B cell (primary cell): ENCODE measurements around the gene GGCX. TPM values are rescaled to one million over a fixed set of nuclear protein-coding genes. Genes with fewer than 3 reads are reported as not detected.

Source experiments
- ATAC-seq: fragments of 200-7000 bp; cut with Tn5 transposase; one replicate; pipeline ENCODE4 v1.10.0; 2021; ENCODE audit warnings: low read depth, mild to moderate bottlenecking, moderate number of reproducible peaks, moderate library complexity
- CTCF ChIA-PET: fragments of 350-600 bp; sonication (Branson Sonifier 250); formaldehyde crosslinking; loops from one replicate; lab custom pipeline; 2021; ENCODE audit warnings: antibody characterized with exemption, inconsistent platforms; lab: Charles Lee
- POLR2A ChIA-PET: fragments of 350-600 bp; sonication (Branson Sonifier 250); formaldehyde crosslinking; loops from one replicate; lab custom pipeline; 2021; ENCODE audit warnings: antibody characterized with exemption; lab: Charles Lee
- DNase-seq: peaks from one replicate; pipeline ENCODE4 v3.0.0; 2013
- H2AFZ ChIP-seq: 2 replicates; pipeline ENCODE4 v1.6.1; 2012; ENCODE audit warnings: mild to moderate bottlenecking, low read depth, low read length; ENCODE audit not compliant: insufficient read depth, poor library complexity, severe bottlenecking
- H3K27ac ChIP-seq, 2 donors: 1 replicate in 1 of 2; 2 replicates in 1 of 2; pipeline ENCODE4 v1.5.1; 2012 to 2013; ENCODE audit warnings: low read length in 2 of 2, mild to moderate bottlenecking in 2 of 2, moderate library complexity in 1 of 2
- H3K27me3 ChIP-seq, 4 experiments: fragments of 200-600 bp in 1 of 4; sonication (generic) in 1 of 4; replicated peaks in 1 of 4; 1 replicate in 2 of 4; 2 replicates in 2 of 4; pipeline versions ENCODE4 v1.6.1 to v1.7.0; 2013 to 2016; ENCODE audit warnings: low read length in 3 of 4, mild to moderate bottlenecking in 2 of 4, mixed read lengths in 1 of 4, moderate library complexity in 1 of 4; ENCODE audit not compliant: insufficient read depth in 4 of 4, control insufficient read depth in 3 of 4; ENCODE audit errors: control extremely low read depth in 1 of 4
- H3K36me3 ChIP-seq, 2 experiments: replicated peaks in 1 of 2; 1 replicate in 1 of 2; 2 replicates in 1 of 2; pipeline versions ENCODE4 v1.6.1 to v1.7.1; 2013; ENCODE audit warnings: low read length in 1 of 2; ENCODE audit not compliant: insufficient read depth in 2 of 2, control insufficient read depth in 1 of 2; ENCODE audit errors: control extremely low read depth in 1 of 2, extremely low read depth in 1 of 2
- H3K4me1 ChIP-seq, 2 donors: fragments of 200-600 bp in 1 of 2; sonication (generic) in 1 of 2; 1 replicate in 1 of 2; 2 replicates in 1 of 2; pipeline versions ENCODE4 v1.5.1 to v1.6.1; 2013 to 2017; ENCODE audit warnings: low read length in 2 of 2; ENCODE audit not compliant: control insufficient read depth in 2 of 2, insufficient read depth in 2 of 2
- H3K4me2 ChIP-seq: replicated peaks from 2 replicates; pipeline ENCODE3; 2012; ENCODE audit warnings: mild to moderate bottlenecking, low read depth, low read length; ENCODE audit not compliant: poor library complexity, severe bottlenecking
- H3K4me3 ChIP-seq, 5 experiments: fragments of 200-600 bp in 1 of 5; sonication (generic) in 1 of 5; 1 replicate in 3 of 5; 2 replicates in 2 of 5; pipeline versions ENCODE4 v1.5.1 to v1.7.0; 2011 to 2016; ENCODE audit warnings: low read length in 4 of 5, mild to moderate bottlenecking in 4 of 5, low read depth in 2 of 5, control low read depth in 1 of 5, moderate library complexity in 1 of 5; ENCODE audit not compliant: insufficient read depth in 1 of 5; ENCODE audit errors: control extremely low read depth in 1 of 5, extremely low read depth in 1 of 5
- H3K79me2 ChIP-seq: fragments of 200-600 bp; sonication (generic); one replicate; pipeline ENCODE4 v1.6.0; 2016; ENCODE audit warnings: low read length; ENCODE audit not compliant: control insufficient read depth, insufficient read depth
- H3K9ac ChIP-seq: fragments of 200-600 bp; sonication (generic); 2 replicates; pipeline ENCODE4 v1.6.1; 2017; ENCODE audit warnings: mild to moderate bottlenecking, low read length, moderate library complexity
- H3K9me3 ChIP-seq, 3 donors: one replicate each; pipeline versions ENCODE4 v1.6.1 to v1.7.1; 2013; ENCODE audit warnings: low read length in 2 of 3; ENCODE audit not compliant: control insufficient read depth in 2 of 3, insufficient read depth in 1 of 3; ENCODE audit errors: control extremely low read depth in 1 of 3
- H4K20me1 ChIP-seq: 2 replicates; pipeline ENCODE4 v1.6.0; 2012; ENCODE audit warnings: mild to moderate bottlenecking, low read length; ENCODE audit not compliant: insufficient read depth, control insufficient read depth, poor library complexity, severe bottlenecking
- H3K27ac Mint-ChIP-seq: one replicate; pipeline ENCODE4 v1.8.0; 2021; ENCODE audit warnings: mixed read lengths
- H3K27me3 Mint-ChIP-seq: one replicate; pipeline ENCODE4 v1.8.0; 2021; ENCODE audit warnings: mixed read lengths
- H3K4me1 Mint-ChIP-seq: one replicate; pipeline ENCODE4 v1.8.0; 2021; ENCODE audit warnings: mixed read lengths
- H3K4me3 Mint-ChIP-seq: one replicate; pipeline ENCODE4 v1.8.0; 2021; ENCODE audit warnings: mixed read lengths
- H3K9me3 Mint-ChIP-seq: one replicate; pipeline ENCODE4 v1.8.0; 2022; ENCODE audit warnings: mixed read lengths; ENCODE audit not compliant: insufficient read depth
- EZH2 ChIP-seq: IDR thresholded peaks from 2 replicates; pipeline ENCODE4 v1.6.1; 2012; ENCODE audit warnings: borderline replicate concordance, low read depth, mild to moderate bottlenecking, moderate library complexity, low read length; ENCODE audit not compliant: insufficient read depth, poor library complexity, severe bottlenecking
- WGBS: methylation state at CpG from one replicate; pipeline ENCODE4 v1.1.5; 2013; ENCODE audit warnings: missing lambda C conversion rate; ENCODE audit not compliant: insufficient coverage; 5-methylcytosine and 5-hydroxymethylcytosine counted together
- intact Hi-C: fragments of 100-400 bp; cut with micrococcal nuclease; formaldehyde crosslinking; loops from one replicate; pipeline ENCODE4 v1.10.0; 2022
- polyA plus RNA-seq: library from polyadenylated mRNA; depleted of rRNA; stranded (reverse); fragments of >200 nt; gene quantifications from 2 replicates; pipeline ENCODE4 v1.2.3, GENCODE V29; 2012
- total RNA-seq, 2 donors: library from RNA; stranded (reverse); fragments of 120-200 nt in 1 of 2; gene quantifications; 1 replicate in 1 of 2; 2 replicates in 1 of 2; pipeline versions ENCODE4 v1.2.3 to v1.2.4, GENCODE V29; 2013 to 2022
- TF ChIP-seq, protein P1 (sequence below): fragments of 200-600 bp; IDR thresholded peaks from one replicate; pipeline ENCODE4 v1.8.0; 2022; ENCODE audit warnings: antibody characterized with exemption, mild to moderate bottlenecking

Gene GGCX
- total and polyA plus RNA-seq, 2 donors (not counting 1 experiment from before 2014, with no cell fraction given) = 23.5 to 36.8 TPM

DNA sequence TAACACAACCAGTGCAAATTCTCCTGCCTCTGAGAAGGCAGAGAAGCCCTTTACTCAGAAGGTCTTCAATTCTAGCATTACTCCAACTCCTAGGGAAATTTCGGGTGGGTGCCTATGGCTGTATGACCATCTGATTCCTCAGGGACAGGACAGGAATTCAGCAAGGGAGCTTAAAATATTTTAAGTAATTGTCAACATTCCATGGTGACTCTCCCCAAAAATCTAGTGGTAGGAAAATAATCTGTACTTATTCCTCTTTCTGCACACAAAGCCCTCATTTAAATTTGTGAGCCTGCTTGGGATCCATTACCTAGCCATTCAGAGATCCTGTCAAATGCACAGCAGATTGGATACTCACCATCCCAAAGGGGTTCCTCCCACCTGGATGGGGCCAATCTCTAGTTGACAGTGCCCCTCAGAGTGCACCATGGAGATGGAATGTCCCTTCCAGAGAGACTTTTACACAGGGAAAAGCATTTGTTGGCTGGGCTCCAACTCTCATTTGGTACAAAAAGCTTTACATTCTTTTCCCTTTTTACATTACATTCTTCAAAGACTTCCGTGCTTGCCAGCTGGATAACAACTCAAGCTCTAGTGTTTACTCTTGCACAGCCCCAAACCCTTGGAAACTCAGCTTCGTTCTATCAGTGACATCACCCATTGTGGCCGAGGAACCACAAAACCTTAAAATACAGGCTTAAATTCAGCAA lies 44.3 kb upstream of the GGCX start:
- Histone ChIP-seq H3K79me2 (peaks cover 23% of the 10 kb centered on the region), H3K4me1 (peaks cover 22 to 29% of the 10 kb centered on the region in 2 donors), H2AFZ (no peak overlapping the region), H3K9me3 (no peaks in the 10 kb centered on the region), H3K27me3 (no peaks in the 10 kb centered on the region), H3K27ac (no peak overlapping the region), H3K4me3 (no peak overlapping the region), H3K9ac (no peak overlapping the region), H4K20me1 (peaks cover 34% of the 10 kb centered on the region), H3K4me2 (no peak overlapping the region), H3K36me3 (peaks cover 0 to 28% of the 10 kb centered on the region in 2 experiments)
- TF ChIP-seq EZH2 = no peak
- TF ChIP-seq, protein P1, sequence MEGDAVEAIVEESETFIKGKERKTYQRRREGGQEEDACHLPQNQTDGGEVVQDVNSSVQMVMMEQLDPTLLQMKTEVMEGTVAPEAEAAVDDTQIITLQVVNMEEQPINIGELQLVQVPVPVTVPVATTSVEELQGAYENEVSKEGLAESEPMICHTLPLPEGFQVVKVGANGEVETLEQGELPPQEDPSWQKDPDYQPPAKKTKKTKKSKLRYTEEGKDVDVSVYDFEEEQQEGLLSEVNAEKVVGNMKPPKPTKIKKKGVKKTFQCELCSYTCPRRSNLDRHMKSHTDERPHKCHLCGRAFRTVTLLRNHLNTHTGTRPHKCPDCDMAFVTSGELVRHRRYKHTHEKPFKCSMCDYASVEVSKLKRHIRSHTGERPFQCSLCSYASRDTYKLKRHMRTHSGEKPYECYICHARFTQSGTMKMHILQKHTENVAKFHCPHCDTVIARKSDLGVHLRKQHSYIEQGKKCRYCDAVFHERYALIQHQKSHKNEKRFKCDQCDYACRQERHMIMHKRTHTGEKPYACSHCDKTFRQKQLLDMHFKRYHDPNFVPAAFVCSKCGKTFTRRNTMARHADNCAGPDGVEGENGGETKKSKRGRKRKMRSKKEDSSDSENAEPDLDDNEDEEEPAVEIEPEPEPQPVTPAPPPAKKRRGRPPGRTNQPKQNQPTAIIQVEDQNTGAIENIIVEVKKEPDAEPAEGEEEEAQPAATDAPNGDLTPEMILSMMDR = no peak
- Mint-ChIP-seq H3K9me3 (no peaks in the 10 kb centered on the region), H3K27ac (no peak overlapping the region), H3K27me3 (no peaks in the 10 kb centered on the region), H3K4me3 (no peak overlapping the region), H3K4me1 (peaks cover 49% of the 10 kb centered on the region)
- CTCF ChIA-PET = interaction anchor here (1.0 kb wide), 1 partner anchor 32 kb away, joined by 4 read pairs; no protein-coding TSS in a partner anchor
- WGBS = 92% methylated on average over 2 of the region's 4 CpGs
- DNase-seq (no peak), ATAC-seq (no peak)
- intact Hi-C loops = no loop called here
- POLR2A ChIA-PET = interaction anchor here (1.1 kb wide), 1 partner anchor 11 kb away, joined by 5 read pairs; the partner anchor contains the start of gene USP39
